Measurements from ENCODE around the gene SLC39A3. TPM values are rescaled to one million over a fixed set of nuclear protein-coding genes. Genes with fewer than 3 reads are reported as not detected.

SLC39A3 gene
- total and polyA plus RNA-seq, 2 donors (not counting 1 experiment from before 2014, with no cell fraction given), result 23.9 to 28.2 TPM

GRCh38 chr19:2717638-2718541 is 21.9 kb downstream of the SLC39A3 start:
- Histone ChIP-seq H3K27me3 (ENCODE audit: control insufficient read depth, insufficient read depth, low read length) (no peaks in the 10 kb centered on the region), H3K9me3 (ENCODE audit: control insufficient read depth, insufficient read depth, low read depth, low read length) (no peaks in the 10 kb centered on the region), H3K27ac (ENCODE audit: insufficient read depth, low read length) (no peak overlapping the region), H3K4me3 (replicated peaks in 1 of 4; ENCODE audit: control extremely low read depth in 1 of 4, insufficient read depth in 1 of 4, low read depth in 3 of 4, low read length in 4 of 4) (no peak overlapping the region), H3K4me1 (ENCODE audit: control insufficient read depth, extremely low read depth, insufficient read depth, low read length) (no peaks in the 10 kb centered on the region), H3K4me2 (ENCODE audit: extremely low read depth, insufficient read depth, low read length) (no peak overlapping the region), H3K79me2 (ENCODE audit: control insufficient read depth, insufficient read depth, low read length) (no peaks in the 10 kb centered on the region), H3K36me3 (ENCODE audit: control insufficient read depth, insufficient read depth, low read length) (no peaks in the 10 kb centered on the region), H3K9ac (ENCODE audit: insufficient read depth, low read length) (no peak overlapping the region), H4K20me1 (ENCODE audit: control insufficient read depth, extremely low read depth, insufficient read depth, low read length) (no peaks in the 10 kb centered on the region), H2AFZ (ENCODE audit: low read length) (no peak overlapping the region)
- DNase-seq (ENCODE audit: low read depth in 2 of 2), result no peak
- TF ChIP-seq EZH2 (IDR thresholded peaks at IDR 0.05; ENCODE audit: low read length, missing control alignments) (no peak), CTCF (conservative IDR thresholded peaks at IDR 0.05 in 1 of 2, IDR thresholded peaks at IDR 0.05 in 1 of 2; ENCODE audit: low read depth in 1 of 2, low read length in 2 of 2) (no peak)

GRCh38 chr19:2716722-2717637 is 22.8 kb downstream of the SLC39A3 start:
- no peaks in the 10 kb centered on the region for H3K36me3 ChIP-seq (ENCODE audit: control insufficient read depth, insufficient read depth, low read length)
- no peaks in the 10 kb centered on the region for H3K4me1 ChIP-seq (ENCODE audit: control insufficient read depth, extremely low read depth, insufficient read depth, low read length)
- no peak overlapping the region for H3K4me3 ChIP-seq (replicated peaks in 1 of 4; ENCODE audit: control extremely low read depth in 1 of 4, insufficient read depth in 1 of 4, low read depth in 3 of 4, low read length in 4 of 4)
- H3K9ac ChIP-seq (ENCODE audit: insufficient read depth, low read length), result no peak overlapping the region
- no peaks in the 10 kb centered on the region for H3K27me3 ChIP-seq (ENCODE audit: control insufficient read depth, insufficient read depth, low read length)
- no peaks in the 10 kb centered on the region for H3K79me2 ChIP-seq (ENCODE audit: control insufficient read depth, insufficient read depth, low read length)
- H3K4me2 ChIP-seq (ENCODE audit: extremely low read depth, insufficient read depth, low read length), result no peak overlapping the region
- no peaks in the 10 kb centered on the region for H3K9me3 ChIP-seq (ENCODE audit: control insufficient read depth, insufficient read depth, low read depth, low read length)
- no peak for TF ChIP-seq CTCF (conservative IDR thresholded peaks at IDR 0.05 in 1 of 2, IDR thresholded peaks at IDR 0.05 in 1 of 2; ENCODE audit: low read depth in 1 of 2, low read length in 2 of 2)
- no peak for TF ChIP-seq EZH2 (IDR thresholded peaks at IDR 0.05; ENCODE audit: low read length, missing control alignments)
- H3K27ac ChIP-seq (ENCODE audit: insufficient read depth, low read length), result no peak overlapping the region
- no peak overlapping the region for H2AFZ ChIP-seq (ENCODE audit: low read length)
- no peaks in the 10 kb centered on the region for H4K20me1 ChIP-seq (ENCODE audit: control insufficient read depth, extremely low read depth, insufficient read depth, low read length)
- DNase-seq (ENCODE audit: low read depth in 2 of 2), result no peak

GRCh38 chr19:2716275-2716650 is 23.6 kb downstream of the SLC39A3 start:
- Histone ChIP-seq H3K4me1 (ENCODE audit: control insufficient read depth, extremely low read depth, insufficient read depth, low read length) (no peaks in the 10 kb centered on the region), H3K27ac (ENCODE audit: insufficient read depth, low read length) (no peak overlapping the region), H3K27me3 (ENCODE audit: control insufficient read depth, insufficient read depth, low read length) (no peaks in the 10 kb centered on the region), H3K9ac (ENCODE audit: insufficient read depth, low read length) (no peak overlapping the region), H3K79me2 (ENCODE audit: control insufficient read depth, insufficient read depth, low read length) (no peaks in the 10 kb centered on the region), H3K9me3 (ENCODE audit: control insufficient read depth, insufficient read depth, low read depth, low read length) (no peaks in the 10 kb centered on the region), H4K20me1 (ENCODE audit: control insufficient read depth, extremely low read depth, insufficient read depth, low read length) (no peaks in the 10 kb centered on the region), H3K36me3 (ENCODE audit: control insufficient read depth, insufficient read depth, low read length) (no peaks in the 10 kb centered on the region), H2AFZ (ENCODE audit: low read length) (no peak overlapping the region), H3K4me3 (replicated peaks in 1 of 4; ENCODE audit: control extremely low read depth in 1 of 4, insufficient read depth in 1 of 4, low read depth in 3 of 4, low read length in 4 of 4) (no peak overlapping the region), H3K4me2 (ENCODE audit: extremely low read depth, insufficient read depth, low read length) (no peak overlapping the region)
- DNase-seq (ENCODE audit: low read depth in 2 of 2), result no peak
- no peak for TF ChIP-seq CTCF (conservative IDR thresholded peaks at IDR 0.05 in 1 of 2, IDR thresholded peaks at IDR 0.05 in 1 of 2; ENCODE audit: low read depth in 1 of 2, low read length in 2 of 2)
- TF ChIP-seq EZH2 (IDR thresholded peaks at IDR 0.05; ENCODE audit: low read length, missing control alignments), result no peak
